PFSK-1 (cell line): ENCODE measurements around the gene DPH1.

Source experiments
- POLR2AphosphoS5 ChIP-seq: IDR thresholded peaks from 2 replicates; pipeline ENCODE4 v1.6.1; 2012; ENCODE audit warnings: low read depth, mild to moderate bottlenecking, control low read depth, low read length, moderate library complexity
- SIN3A ChIP-seq: IDR thresholded peaks from 2 replicates; pipeline ENCODE4 v1.6.1; 2012; ENCODE audit warnings: mild to moderate bottlenecking, low read length, moderate library complexity, borderline replicate concordance; ENCODE audit not compliant: insufficient read depth

DNA sequence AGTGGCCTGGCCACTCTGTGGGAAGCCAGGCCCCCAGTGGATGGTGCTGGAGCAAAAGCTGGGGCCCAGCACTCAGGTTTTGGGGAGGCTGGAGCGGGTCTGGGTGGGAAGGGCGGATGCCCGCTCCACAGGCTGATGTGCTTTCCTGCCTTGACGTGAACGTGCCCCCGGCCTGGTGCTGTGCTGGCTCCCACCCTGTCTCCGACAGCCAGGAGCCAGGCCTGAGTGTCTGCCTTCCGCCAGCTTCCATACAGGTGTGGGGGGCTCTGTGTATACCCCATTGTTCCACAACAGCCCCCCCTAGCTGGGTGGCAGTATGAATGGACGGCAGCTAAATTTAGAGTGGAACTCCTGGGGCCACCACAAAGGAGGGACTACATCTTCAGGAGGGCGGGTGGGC is 45.0 kb downstream of the DPH1 start:
- 0 out of 2 replicates have a peak, but pooled peaks have one; percentile 3 for TF ChIP-seq POLR2AphosphoS5
- no peak for TF ChIP-seq SIN3A
